HG03575 (cell line): ENCODE data around the gene TMEM250.

Experiments
- ATAC-seq: cut with Tn5 transposase; IDR thresholded peaks from one replicate; pipeline ENCODE4 v1.9.1; 2021; ENCODE audit not compliant: unreplicated experiment, insufficient number of reproducible peaks, low FRiP score; ENCODE audit errors: extremely low read depth

TMEM250 gene

GRCh38 chr9:136075881-136076678, 42.6 kb downstream of the TMEM250 start:
- no peak for ATAC-seq

DNA sequence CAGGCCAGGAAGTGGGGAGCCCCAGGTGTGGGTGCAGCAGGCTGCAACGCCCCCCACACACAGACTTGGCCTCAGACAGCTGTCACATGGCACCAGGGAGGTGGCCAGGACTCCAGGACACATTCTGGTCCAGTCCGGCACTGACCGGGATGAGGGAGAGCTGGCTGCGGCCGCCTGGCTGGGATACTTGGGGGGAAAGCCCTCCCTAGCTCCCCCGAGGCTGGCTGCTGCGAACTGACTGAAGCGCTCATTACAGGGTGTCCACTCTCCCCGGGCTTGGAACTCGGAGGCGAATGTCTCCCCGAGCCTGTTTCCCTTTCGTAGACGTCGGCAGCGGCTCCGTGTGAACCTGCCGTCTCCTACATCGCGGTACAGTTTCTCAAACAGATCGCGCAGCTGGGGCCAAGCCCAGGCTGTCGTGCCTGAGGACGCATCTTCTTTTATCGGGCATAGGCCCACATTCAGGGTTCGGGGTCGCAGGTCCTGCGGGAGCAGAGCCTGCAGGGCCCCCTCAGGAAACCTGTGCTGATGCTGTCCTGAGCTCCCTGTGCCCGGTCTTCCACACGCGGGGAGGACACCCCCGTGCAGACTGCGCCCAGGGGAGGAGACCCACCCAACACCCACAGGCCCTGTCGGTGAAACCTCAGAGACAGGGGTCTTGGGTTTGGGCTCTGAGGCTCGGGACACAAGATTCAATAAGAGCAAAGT, 43.4 kb downstream of the TMEM250 start:
- ATAC-seq = no peak

DNA sequence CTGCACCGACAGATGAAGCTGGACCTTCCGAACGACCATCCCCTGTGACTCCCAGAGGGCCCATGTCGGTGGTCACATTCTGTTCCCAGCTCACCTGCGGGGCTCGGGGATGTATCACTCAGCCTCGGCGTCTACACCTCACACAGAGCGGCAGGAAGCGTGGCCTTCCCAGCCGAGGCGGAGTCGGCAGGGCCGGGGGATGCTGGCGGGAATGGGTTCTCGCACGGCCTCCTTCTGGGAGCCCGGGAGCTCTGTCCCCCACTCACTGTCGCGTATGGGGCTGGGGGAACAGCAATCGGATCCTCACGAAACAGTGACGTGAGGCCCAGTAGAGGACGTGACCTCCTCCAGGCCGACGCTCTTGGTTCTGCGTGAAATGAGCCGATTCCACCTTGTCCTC, 44.0 kb downstream of the TMEM250 start:
- no peak for ATAC-seq
